ENCODE measurements around the gene ARHGAP1. TPM values are rescaled to one million over a fixed set of nuclear protein-coding genes. Genes with fewer than 3 reads are reported as not detected.

ARHGAP1 gene
- total RNA-seq, 1 experiment from 2014 or later = 65.4 TPM

GRCh38 chr11:46680815-46681214, 19.6 kb downstream of the ARHGAP1 start:
- H3K27me3 Mint-ChIP-seq (ENCODE audit: unreplicated experiment) = no peaks in the 10 kb centered on the region
- no peak overlapping the region for H3K27ac Mint-ChIP-seq (ENCODE audit: unreplicated experiment)
- CTCF ChIA-PET = interaction anchor here (0.8 kb wide), 1 partner anchor 27 kb away, joined by 3 read pairs; no protein-coding TSS in a partner anchor
- no peak for DNase-seq
- H3K4me1 Mint-ChIP-seq (ENCODE audit: low read depth, unreplicated experiment) = no peaks in the 10 kb centered on the region
- BruUV-seq (replicated peaks) = no TSS peak
- intact Hi-C loops (cut with micrococcal nuclease; ENCODE audit: unreplicated experiment) = no loop called here
- H3K36me3 Mint-ChIP-seq (ENCODE audit: insufficient read depth, unreplicated experiment) = peaks cover 48% of the 10 kb centered on the region
- no peak overlapping the region for H3K4me3 Mint-ChIP-seq (ENCODE audit: low read depth, unreplicated experiment)
- TF ChIP-seq, protein P1, sequence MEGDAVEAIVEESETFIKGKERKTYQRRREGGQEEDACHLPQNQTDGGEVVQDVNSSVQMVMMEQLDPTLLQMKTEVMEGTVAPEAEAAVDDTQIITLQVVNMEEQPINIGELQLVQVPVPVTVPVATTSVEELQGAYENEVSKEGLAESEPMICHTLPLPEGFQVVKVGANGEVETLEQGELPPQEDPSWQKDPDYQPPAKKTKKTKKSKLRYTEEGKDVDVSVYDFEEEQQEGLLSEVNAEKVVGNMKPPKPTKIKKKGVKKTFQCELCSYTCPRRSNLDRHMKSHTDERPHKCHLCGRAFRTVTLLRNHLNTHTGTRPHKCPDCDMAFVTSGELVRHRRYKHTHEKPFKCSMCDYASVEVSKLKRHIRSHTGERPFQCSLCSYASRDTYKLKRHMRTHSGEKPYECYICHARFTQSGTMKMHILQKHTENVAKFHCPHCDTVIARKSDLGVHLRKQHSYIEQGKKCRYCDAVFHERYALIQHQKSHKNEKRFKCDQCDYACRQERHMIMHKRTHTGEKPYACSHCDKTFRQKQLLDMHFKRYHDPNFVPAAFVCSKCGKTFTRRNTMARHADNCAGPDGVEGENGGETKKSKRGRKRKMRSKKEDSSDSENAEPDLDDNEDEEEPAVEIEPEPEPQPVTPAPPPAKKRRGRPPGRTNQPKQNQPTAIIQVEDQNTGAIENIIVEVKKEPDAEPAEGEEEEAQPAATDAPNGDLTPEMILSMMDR (IDR thresholded peaks at IDR 0.05; ENCODE audit: unreplicated experiment) = no peak
- no peaks in the 10 kb centered on the region for H3K9me3 Mint-ChIP-seq (ENCODE audit: low read depth, unreplicated experiment)

DNA sequence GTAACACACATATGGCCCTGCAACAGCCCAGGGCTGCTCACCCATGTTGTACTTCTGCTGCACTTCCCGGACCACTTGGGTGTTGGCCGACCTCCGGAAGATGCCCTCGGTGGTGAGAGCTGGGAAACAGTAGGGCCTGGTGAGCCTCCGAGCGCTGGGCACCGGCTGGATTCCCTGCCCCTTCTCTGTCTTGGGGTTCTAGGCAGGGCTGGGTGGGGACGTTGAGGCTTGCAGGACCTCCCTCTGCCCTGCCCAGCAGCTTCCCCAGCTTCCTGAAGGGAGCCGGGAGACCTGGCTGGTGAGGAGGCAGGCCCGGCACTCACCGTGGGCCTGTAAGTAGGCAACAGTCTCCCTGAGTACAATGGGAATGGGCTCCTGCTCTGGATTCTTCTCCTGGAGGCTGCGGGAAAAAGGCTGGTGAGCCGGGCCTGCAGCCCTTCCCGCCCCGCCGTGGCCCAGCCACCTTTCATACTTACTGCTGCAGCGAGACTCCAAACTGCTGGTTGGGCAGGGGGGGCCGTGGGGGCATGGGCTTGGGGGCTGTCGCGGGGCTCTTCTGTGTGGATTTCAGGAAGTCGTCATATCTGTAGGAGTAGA, 20.2 kb downstream of the ARHGAP1 start:
- TF ChIP-seq, protein P1 (IDR thresholded peaks at IDR 0.05; ENCODE audit: unreplicated experiment) = no peak
- no peak overlapping the region for H3K27ac Mint-ChIP-seq (ENCODE audit: unreplicated experiment)
- peaks cover 50% of the 10 kb centered on the region for H3K36me3 Mint-ChIP-seq (ENCODE audit: insufficient read depth, unreplicated experiment)
- BruUV-seq (replicated peaks) = no TSS peak
- H3K9me3 Mint-ChIP-seq (ENCODE audit: low read depth, unreplicated experiment) = no peaks in the 10 kb centered on the region
- no peak overlapping the region for H3K4me3 Mint-ChIP-seq (ENCODE audit: low read depth, unreplicated experiment)
- no peaks in the 10 kb centered on the region for H3K4me1 Mint-ChIP-seq (ENCODE audit: low read depth, unreplicated experiment)
- intact Hi-C loops (cut with micrococcal nuclease; ENCODE audit: unreplicated experiment) = no loop called here
- CTCF ChIA-PET = no interaction called here
- no peak for DNase-seq
- no peaks in the 10 kb centered on the region for H3K27me3 Mint-ChIP-seq (ENCODE audit: unreplicated experiment)

- H3K27me3 Mint-ChIP-seq (ENCODE audit: unreplicated experiment) = no peaks in the 10 kb centered on the region
- BruUV-seq (replicated peaks) = no TSS peak
- H3K9me3 Mint-ChIP-seq (ENCODE audit: low read depth, unreplicated experiment) = no peaks in the 10 kb centered on the region
- intact Hi-C loops (cut with micrococcal nuclease; ENCODE audit: unreplicated experiment) = no loop called here
- H3K27ac Mint-ChIP-seq (ENCODE audit: unreplicated experiment) = no peak overlapping the region
- DNase-seq = no peak
- no peak overlapping the region for H3K4me3 Mint-ChIP-seq (ENCODE audit: low read depth, unreplicated experiment)
- peaks cover 46% of the 10 kb centered on the region for H3K36me3 Mint-ChIP-seq (ENCODE audit: insufficient read depth, unreplicated experiment)
- TF ChIP-seq, protein P1 (IDR thresholded peaks at IDR 0.05; ENCODE audit: unreplicated experiment) = no peak
- H3K4me1 Mint-ChIP-seq (ENCODE audit: low read depth, unreplicated experiment) = no peaks in the 10 kb centered on the region
- CTCF ChIA-PET = no interaction called here
Measured at GRCh38 chr11:46679241-46680163, 20.9 kb downstream of the ARHGAP1 start.

DNA sequence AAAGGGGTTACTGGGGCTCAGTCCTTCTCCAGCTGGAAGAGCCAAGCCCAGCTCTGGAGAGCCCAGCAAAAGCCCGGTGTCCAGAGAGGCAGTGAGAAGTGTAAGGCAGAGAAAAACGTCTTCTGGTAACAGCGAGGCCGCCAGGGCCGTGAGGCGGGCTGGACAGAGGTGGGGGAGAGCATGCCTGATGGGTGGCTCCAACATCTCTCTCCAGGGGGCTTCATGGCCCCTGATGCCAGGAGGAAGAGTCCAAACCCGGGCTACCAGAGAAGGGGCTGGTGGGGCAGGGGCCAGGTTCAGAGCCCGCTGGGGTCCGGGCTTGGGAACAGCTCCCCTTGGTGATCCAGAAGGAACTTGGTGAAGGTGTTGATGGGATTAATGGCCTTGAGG, 21.7 kb downstream of the ARHGAP1 start:
- no peaks in the 10 kb centered on the region for H3K27me3 Mint-ChIP-seq (ENCODE audit: unreplicated experiment)
- BruUV-seq (replicated peaks) = no TSS peak
- H3K4me1 Mint-ChIP-seq (ENCODE audit: low read depth, unreplicated experiment) = no peaks in the 10 kb centered on the region
- DNase-seq = no peak
- intact Hi-C loops (cut with micrococcal nuclease; ENCODE audit: unreplicated experiment) = no loop called here
- H3K27ac Mint-ChIP-seq (ENCODE audit: unreplicated experiment) = no peak overlapping the region
- TF ChIP-seq, protein P1 (IDR thresholded peaks at IDR 0.05; ENCODE audit: unreplicated experiment) = no peak
- H3K9me3 Mint-ChIP-seq (ENCODE audit: low read depth, unreplicated experiment) = no peaks in the 10 kb centered on the region
- H3K36me3 Mint-ChIP-seq (ENCODE audit: insufficient read depth, unreplicated experiment) = peaks cover 42% of the 10 kb centered on the region
- H3K4me3 Mint-ChIP-seq (ENCODE audit: low read depth, unreplicated experiment) = no peak overlapping the region
- CTCF ChIA-PET = no interaction called here

Measured in Calu3 (cell line).